ENCODE data around the gene PHKA1. TPM values are rescaled to one million over a fixed set of nuclear protein-coding genes. Genes with fewer than 3 reads are reported as not detected.
"Not testable (repeated sequence)": the region's sequence is repeated elsewhere in the genome, so short reads cannot be mapped to it uniquely, and the experiment has no call there.

Gene PHKA1
- total RNA-seq, 1 experiment from 2014 or later = 13.1 TPM

DNA sequence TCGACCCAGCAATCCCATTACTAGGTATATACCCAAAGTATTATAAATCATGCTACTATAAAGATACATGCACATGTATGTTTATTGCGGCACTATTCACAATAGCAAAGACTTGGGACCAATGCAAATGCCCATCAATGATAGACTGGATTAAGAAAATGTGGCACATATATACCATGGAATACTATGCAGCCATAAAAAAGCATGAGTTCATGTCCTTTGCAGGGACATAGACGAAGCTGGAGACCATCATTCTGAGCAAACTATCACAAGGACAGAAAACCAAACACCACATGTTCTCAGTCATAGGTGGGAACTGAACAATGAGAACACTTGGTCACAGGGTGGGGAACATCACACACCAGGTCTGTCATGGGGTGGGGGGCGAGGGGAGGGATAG lies 123.1 kb downstream of the PHKA1 start:
- in situ Hi-C loops (cut with HindIII; ENCODE audit: low sequenced_read_pairs); DNase-seq (ENCODE audit: low spot score): not testable (repeated sequence)

DNA sequence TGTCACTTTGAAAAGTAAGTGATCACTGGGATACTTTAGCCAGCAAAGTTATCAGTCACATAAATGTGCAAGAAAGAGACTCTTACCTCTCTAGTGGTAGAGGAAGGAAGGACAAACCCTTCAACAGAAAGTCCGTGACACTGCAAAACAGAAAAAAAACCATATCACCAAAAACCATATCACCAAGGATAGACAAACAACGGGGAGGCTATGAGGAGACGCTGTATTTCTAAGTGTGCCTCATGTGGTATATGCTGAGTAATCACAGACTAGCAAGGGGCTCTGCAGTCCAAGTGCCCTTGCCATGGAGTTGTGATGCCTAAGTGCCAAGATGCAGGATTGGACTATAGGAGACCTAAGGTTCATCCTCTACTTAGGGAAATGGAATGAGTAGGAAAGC lies 129.9 kb downstream of the PHKA1 start:
- in situ Hi-C loops (cut with HindIII; ENCODE audit: low sequenced_read_pairs) = no loop called here
- no peak for DNase-seq (ENCODE audit: low spot score)

DNA sequence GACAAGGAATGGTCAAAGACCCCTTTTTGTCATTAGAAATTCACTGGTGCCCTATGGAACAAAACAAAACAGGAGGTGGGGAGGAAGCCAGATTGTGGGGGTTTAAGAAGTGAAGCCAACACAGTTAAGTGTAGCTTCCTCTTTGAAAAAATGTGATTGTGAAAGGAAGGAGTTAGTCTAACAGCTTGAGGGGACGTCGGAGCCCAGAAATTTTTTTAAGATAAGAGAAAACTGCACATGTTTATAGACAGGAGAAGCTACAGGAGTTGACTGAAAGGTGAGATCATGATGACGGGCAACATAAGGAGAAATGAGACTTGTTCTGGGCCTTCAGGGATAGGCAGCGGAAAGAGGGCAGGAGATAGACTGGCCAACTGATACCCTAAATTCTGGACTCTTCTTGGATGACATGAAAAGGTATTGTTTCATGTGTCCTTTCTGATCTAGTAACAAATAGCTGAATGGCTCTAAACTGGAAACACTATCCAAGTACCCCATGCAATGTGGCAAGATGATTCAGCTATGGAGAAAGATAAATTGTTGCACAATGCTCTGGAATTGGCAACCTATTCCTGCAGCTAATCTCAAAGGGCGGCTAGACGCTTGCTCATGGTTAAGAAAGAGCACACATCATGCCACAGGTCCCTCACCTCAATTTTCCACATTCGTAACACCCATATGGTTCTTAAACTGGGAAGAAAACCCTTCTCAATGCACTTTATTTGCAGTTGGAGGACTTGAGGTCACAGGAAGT lies 137.8 kb downstream of the PHKA1 start:
- no peak for DNase-seq (ENCODE audit: low spot score)
- in situ Hi-C loops (cut with HindIII; ENCODE audit: low sequenced_read_pairs) = no loop called here

DNA sequence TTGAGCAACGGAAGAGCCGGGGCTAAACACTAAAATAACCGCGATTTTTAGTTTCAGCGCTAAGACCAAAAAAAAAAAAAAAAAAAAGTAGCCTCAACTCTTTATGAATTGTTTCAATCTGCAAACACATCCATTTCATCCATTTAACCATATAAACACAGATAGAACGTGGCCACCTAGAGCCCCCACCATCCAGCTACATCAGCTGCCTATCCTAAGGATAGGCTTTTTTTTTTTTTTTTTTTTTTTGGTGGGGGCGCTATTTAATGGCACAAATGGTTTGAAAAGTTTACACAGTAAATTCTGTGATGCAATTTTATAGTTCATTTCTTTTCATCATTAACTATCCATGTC lies 141.0 kb downstream of the PHKA1 start:
- DNase-seq (ENCODE audit: low spot score) = no peak
- in situ Hi-C loops (cut with HindIII; ENCODE audit: low sequenced_read_pairs) = no loop called here

DNA sequence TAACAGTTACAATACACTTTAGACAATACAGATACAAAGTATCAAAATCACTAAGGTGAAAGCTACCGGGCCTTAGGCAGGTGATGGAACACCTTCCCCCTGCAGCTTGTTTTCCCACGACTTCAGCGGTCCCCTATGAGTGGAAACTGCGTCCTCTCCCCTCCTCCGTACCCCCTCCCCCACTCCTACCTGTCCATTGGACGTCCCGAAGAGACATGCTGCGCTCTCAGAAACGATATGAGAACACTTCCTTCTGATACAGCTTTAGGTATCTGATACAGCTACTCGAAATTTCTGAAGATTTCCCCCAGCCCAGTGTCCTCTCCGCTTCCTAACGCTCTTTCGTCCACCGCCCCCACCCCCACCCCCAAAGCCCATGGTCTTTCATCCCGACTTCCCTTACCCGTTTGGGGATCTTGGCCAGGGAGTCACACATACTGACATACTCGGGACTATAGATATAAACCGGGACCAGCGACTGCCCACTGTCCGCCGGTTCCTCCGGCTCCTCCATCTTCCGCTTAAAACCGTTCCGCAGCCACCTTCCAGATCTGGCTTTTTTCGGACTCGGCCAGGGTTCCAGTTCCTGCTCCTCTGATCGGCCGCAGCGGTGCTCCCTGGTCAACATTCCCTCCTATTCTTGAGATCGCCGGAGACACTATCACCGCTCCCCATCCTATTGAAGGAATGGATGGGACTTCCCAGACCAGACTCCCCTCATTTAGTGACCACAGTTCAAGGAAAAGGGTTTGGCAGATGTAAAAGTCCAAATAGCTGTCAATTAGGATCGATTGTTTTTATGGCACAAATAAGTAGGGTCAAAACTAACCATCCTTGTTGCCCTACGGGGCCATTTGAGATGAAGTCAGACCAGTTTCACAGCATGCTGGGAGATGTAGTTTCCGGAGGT lies 141.6 kb downstream of the PHKA1 start, which contains the start of gene HDAC8:
Gene HDAC8 (minus strand): TSS at position 596 of the 910 bp plus-strand sequence. CDS start 82 bp downstream, at position 514.
- peak; percentile 87 for DNase-seq (ENCODE audit: low spot score)
- in situ Hi-C loops (cut with HindIII; ENCODE audit: low sequenced_read_pairs) = no loop called here

DNA sequence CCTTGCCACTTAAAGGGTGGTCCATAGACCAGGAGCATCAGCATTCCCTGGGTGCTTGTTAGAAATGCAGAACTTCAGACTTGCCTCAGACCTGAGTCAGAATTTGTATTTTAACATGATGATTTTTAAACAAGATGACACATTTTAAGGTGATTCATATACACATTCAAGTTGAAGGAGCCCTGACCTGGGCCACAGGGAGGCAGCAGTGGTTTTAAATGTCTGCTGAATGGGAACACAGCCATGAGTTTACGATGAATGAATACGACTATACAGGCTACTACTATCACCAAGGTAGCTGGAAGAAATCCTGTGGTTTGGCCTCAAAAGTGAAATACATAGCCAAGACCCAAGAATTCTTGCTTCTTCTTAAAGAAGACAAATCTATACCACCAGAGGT lies 144.3 kb downstream of the PHKA1 start:
- DNase-seq (ENCODE audit: low spot score) = no peak
- in situ Hi-C loops (cut with HindIII; ENCODE audit: low sequenced_read_pairs) = no loop called here

DNA sequence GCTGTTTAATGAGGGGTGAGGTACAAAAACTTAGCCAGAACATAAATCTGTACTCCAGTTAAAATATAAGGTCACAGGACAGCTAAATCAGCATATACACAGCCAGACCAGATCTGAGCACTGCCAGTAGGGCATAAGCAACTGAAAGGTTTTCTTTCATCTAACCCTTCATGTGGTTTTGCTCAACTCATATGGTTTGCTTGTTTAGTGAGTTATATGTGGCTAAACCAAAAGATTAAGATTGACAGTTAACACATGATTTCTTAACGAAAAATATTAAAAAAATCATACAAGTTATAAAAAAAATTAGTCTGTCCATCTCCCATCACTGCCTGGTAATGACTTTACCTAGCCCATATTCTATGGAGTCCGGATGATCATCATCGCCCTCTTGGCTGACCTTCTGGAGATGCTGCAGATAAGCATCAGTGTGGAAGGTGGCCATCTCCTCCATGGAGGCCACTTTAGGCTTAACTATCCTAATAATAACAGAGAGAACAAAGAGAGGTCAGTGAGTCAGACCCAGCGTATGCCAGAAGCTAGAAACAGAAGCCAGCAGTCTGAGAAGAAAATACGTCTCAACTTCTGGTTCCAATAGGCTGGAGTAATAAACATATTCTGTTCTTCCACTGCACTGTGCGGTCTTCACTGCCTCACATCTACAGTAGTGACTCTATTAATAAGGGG lies 145.6 kb downstream of the PHKA1 start:
- in situ Hi-C loops (cut with HindIII; ENCODE audit: low sequenced_read_pairs) = no loop called here
- DNase-seq (ENCODE audit: low spot score) = no peak

DNA sequence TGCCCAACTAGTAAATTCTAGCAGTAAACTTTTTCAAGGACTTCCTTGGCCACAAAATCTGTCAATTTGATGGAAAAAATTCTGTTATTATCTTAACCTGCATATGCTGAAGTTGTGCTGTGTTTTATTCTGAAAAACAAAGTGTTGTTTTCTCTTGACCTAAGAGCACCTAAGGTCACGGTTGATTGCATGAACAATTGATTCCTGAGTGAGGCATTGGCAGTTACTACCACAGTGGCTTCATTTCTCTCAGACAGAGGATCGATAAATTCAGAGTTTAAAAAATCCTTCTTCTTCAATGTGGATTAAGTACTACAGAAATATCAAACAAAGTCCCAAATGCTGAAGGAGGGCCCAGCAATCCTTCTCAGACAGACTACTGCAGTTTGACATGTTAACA lies 147.7 kb downstream of the PHKA1 start:
- in situ Hi-C loops (cut with HindIII; ENCODE audit: low sequenced_read_pairs) = no loop called here
- no peak for DNase-seq (ENCODE audit: low spot score)

DNA sequence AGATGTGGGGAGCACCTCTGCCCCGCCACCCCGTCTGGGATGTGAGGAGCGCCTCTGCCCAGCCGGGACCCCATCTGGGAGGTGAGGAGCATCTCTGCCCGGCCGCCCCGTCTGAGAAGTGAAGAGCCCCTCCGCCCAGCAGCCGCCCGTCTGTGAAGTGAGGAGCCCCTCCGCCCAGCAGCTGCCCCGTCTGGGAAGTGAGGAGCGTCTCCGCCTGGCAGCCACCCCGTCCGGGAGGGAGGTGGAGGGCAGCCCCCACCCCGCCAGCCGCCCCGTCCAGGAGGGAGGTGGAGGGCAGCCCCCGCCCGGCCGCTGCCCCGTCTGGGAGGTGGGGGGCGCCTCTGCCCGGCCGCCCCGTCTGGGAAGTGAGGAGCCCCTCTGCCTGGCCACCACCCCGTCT lies 154.5 kb downstream of the PHKA1 start:
- in situ Hi-C loops (cut with HindIII; ENCODE audit: low sequenced_read_pairs); DNase-seq (ENCODE audit: low spot score): not testable (repeated sequence)

DNA sequence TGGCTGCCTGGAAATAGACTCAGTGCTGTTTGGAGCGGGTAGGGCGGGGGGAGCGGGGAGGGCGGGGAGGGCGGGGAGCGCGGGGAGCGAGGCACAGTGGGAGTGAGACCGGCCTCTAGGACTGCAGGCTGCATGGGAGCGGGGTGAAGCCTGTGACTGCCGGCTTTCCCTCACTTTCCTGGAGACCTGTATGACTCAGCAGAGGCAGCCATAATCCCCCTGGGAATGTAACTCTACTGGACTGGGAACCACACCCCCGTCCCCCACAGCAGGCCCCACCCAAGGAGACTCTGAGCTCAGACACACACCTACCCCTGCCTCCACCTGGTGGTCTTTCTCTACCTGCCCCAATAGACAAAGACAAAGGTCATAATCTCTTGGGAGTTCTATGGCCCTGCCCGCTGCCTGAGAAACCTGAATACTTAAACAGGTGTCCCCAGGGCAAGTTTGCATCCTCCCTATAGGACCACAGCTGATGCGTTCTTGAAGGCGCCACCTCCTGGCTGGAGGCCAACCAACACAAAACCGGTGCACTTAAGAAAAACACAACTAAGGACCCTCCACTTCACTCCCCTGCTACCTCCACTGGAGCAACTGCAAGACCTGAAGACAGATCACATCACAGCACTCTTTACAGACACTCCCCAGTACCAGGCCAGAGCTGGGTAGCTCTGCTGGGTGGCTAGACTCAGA lies 159.5 kb downstream of the PHKA1 start:
- no peak for DNase-seq (ENCODE audit: low spot score)
- in situ Hi-C loops (cut with HindIII; ENCODE audit: low sequenced_read_pairs) = no loop called here

DNA sequence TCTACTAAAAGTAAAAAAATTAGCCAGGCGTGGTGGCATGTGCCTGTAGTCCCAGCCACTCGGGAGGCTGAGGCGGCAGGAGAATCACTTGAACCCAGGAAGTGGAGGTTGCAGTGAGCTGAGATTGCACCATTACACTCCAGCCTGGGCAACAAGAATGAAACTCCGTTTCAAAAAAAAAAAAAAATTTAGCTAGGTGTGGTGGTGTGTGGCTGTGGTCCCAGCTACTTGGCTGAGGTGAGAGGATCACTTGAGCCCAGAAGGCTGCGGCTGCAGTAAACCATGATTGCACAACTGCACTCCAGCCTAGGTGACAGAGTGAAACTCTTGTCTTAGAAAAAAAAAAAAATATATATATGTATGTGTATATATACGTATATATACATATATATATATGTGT lies 161.7 kb downstream of the PHKA1 start:
- in situ Hi-C loops (cut with HindIII; ENCODE audit: low sequenced_read_pairs) = not testable (repeated sequence)

DNA sequence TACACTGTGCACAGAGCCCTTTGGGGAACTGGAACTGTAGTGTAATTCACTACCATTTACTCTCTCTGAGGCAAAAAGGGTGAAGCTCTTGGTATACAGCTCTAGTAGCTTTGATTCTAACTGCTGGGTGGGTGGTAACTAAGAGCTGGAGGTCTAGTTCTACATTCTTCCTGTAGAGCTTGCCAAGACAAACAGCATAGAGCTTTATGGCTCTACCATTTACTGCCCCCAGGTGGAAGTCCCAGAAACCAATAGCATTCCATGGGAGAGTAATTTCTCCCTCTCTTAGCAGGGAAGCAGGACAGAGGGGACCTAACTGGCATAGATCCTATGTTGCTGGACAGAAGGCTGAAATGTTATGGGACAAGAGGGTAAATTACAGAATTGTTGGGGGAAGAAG lies 168.1 kb downstream of the PHKA1 start:
- DNase-seq (ENCODE audit: low spot score) = no peak

More for the DNA sequence above, 161.7 kb downstream of the PHKA1 start:
- not testable (repeated sequence) for DNase-seq (ENCODE audit: low spot score)

DNA sequence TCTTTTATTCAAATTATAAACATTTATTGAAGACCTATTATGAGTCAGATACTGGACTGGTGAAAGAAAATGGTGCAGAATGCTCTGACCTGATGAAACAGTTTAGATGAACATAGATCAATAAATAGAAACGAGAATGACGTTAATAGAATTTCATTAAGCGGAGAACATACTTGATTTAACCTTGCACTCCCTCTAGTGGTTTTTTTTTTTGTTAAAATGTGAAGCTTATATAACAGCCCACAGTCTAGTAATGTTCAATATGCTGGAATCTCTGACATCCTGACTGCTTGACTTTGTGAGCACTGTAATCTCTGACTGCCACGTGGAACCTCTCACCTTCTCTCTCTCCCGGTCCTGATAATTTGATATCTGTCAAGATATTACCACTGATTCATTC lies 173.8 kb downstream of the PHKA1 start:
- DNase-seq (ENCODE audit: low spot score) = peak; percentile 71
- in situ Hi-C loops (cut with HindIII; ENCODE audit: low sequenced_read_pairs) = no loop called here

More for the DNA sequence above, 168.1 kb downstream of the PHKA1 start:
- in situ Hi-C loops (cut with HindIII; ENCODE audit: low sequenced_read_pairs) = no loop called here

DNA sequence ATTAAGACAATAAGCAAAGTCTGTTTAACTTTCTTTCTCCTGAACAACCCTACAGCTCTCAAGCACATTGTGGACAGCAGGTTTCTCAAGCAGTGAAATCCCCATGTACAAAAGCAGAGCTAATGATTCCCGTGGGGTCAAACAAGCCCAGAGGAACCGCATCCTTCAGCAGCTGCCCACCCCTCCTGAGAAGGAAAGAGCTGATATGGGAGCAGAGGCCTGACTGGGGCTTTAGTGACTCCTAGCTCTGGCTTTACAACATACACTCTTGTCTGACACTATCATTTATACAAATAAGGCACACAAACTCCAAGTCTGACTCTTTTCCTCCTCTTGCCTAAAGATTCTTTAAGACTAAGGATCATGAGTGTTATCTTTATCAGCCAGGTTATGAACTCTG lies 174.3 kb downstream of the PHKA1 start:
- in situ Hi-C loops (cut with HindIII; ENCODE audit: low sequenced_read_pairs) = no loop called here

DNA sequence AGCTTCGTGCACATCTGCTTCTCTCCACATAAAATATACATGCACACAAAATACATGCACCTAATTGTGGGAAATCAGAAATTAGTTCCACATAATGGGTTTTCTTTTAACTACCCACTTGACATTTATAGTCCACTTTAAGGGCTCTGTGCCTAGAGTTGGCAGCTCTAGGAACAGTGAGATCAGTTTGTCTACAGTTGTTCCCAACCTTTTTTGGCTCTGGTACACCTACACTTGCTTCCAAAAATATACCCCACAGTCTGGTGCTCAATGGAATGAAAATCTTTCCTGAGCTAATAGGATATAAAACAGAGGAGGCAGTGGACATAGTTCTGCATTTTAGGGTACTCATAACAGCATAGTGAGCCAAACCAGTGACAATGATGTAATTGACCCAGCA lies 177.6 kb downstream of the PHKA1 start:
- in situ Hi-C loops (cut with HindIII; ENCODE audit: low sequenced_read_pairs) = no loop called here

More for the DNA sequence above, 174.3 kb downstream of the PHKA1 start:
- peak; percentile 12 for DNase-seq (ENCODE audit: low spot score)

DNA sequence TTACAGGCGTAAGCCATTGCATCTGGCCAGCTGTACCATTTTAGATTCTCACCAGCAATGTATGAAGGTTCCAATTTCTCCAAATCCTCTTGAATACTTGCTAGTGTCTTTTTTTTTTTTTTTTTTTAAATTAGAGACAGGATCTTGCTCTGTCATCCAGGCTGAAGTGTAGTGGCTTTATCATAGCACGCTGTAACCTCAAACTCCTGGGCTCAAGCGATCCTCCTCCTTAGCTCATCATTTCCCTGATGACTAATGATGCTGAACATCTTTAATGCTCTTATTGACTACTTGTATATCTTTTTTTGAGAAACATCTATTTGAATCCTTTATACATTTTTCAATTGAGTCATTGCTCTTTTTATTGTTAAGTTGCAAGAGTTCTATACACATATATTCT lies 181.7 kb downstream of the PHKA1 start:
- in situ Hi-C loops (cut with HindIII; ENCODE audit: low sequenced_read_pairs) = no loop called here
- DNase-seq (ENCODE audit: low spot score) = no peak

More for the DNA sequence above, 177.6 kb downstream of the PHKA1 start:
- DNase-seq (ENCODE audit: low spot score) = peak; percentile 85

Measured in G401 (cell line).